Parathyroid adenoma (tissue), 2 donors: ENCODE results near the gene CLIP3.
"Not testable (repeated sequence)": the region's sequence is repeated elsewhere in the genome, so short reads cannot be mapped to it uniquely, and the experiment has no call there.

Experiments
- H2AFZ ChIP-seq: fragments of 300-600 bp; sonication (generic); one replicate; pipeline ENCODE4 v1.7.0; 2017; ENCODE audit warnings: antibody characterized with exemption, mild to moderate bottlenecking
- H3K27ac ChIP-seq: fragments of 300-600 bp; sonication (generic); one replicate; pipeline ENCODE4 v1.7.0; 2017
- H3K27me3 ChIP-seq: fragments of 300-600 bp; sonication (generic); one replicate; pipeline ENCODE4 v1.7.0; 2017; ENCODE audit warnings: low read length; ENCODE audit not compliant: control insufficient read depth, insufficient read depth
- H3K36me3 ChIP-seq: fragments of 300-600 bp; sonication (generic); one replicate; pipeline ENCODE4 v1.7.0; 2017; ENCODE audit warnings: low read length; ENCODE audit not compliant: control insufficient read depth, insufficient read depth
- H3K4me1 ChIP-seq: fragments of 300-600 bp; sonication (generic); one replicate; pipeline ENCODE4 v1.7.0; 2017; ENCODE audit warnings: control low read depth
- H3K4me2 ChIP-seq: fragments of 300-600 bp; sonication (generic); one replicate; pipeline ENCODE4 v1.7.0; 2017; ENCODE audit warnings: low read length
- H3K4me3 ChIP-seq: fragments of 300-600 bp; sonication (generic); one replicate; pipeline ENCODE4 v1.7.0; 2017; ENCODE audit warnings: low read depth, low read length
- H3K79me2 ChIP-seq: fragments of 300-600 bp; sonication (generic); one replicate; pipeline ENCODE4 v1.7.0; 2017; ENCODE audit warnings: control low read depth
- H3K9ac ChIP-seq: fragments of 300-600 bp; sonication (generic); one replicate; pipeline ENCODE4 v1.7.0; 2017; ENCODE audit warnings: mild to moderate bottlenecking
- H3K9me3 ChIP-seq: fragments of 300-600 bp; sonication (generic); one replicate; pipeline ENCODE4 v1.7.0; 2017; ENCODE audit warnings: low read length; ENCODE audit not compliant: control insufficient read depth
- CTCF ChIP-seq: fragments of 300-600 bp; sonication (generic); IDR thresholded peaks from one replicate; pipeline ENCODE4 v1.7.0; 2017; ENCODE audit warnings: antibody characterized with exemption, mild to moderate bottlenecking
- donor health status: primary hyperparathyroidism.

Gene CLIP3

GRCh38 chr19:35987571-35987896 is 45.1 kb downstream of the CLIP3 start:
- H3K4me3 ChIP-seq, result no peak overlapping the region
- no peak overlapping the region for H3K27ac ChIP-seq
- TF ChIP-seq CTCF, result no peak
- H3K79me2 ChIP-seq, result no peaks in the 10 kb centered on the region
- no peaks in the 10 kb centered on the region for H3K36me3 ChIP-seq
- no peaks in the 10 kb centered on the region for H3K4me1 ChIP-seq
- peak overlapping the region; percentile 76 for H2AFZ ChIP-seq
- H3K27me3 ChIP-seq, result no peaks in the 10 kb centered on the region
- H3K9me3 ChIP-seq, result no peaks in the 10 kb centered on the region
- no peak overlapping the region for H3K9ac ChIP-seq
- no peak overlapping the region for H3K4me2 ChIP-seq

GRCh38 chr19:35986664-35987570 is 45.8 kb downstream of the CLIP3 start:
- Histone ChIP-seq H3K27me3 (no peaks in the 10 kb centered on the region), H3K9ac (no peak overlapping the region), H3K4me1 (no peaks in the 10 kb centered on the region), H3K9me3 (no peaks in the 10 kb centered on the region), H3K79me2 (no peaks in the 10 kb centered on the region), H3K36me3 (no peaks in the 10 kb centered on the region), H3K27ac (no peak overlapping the region), H2AFZ (peak overlapping the region; percentile 76), H3K4me3 (no peak overlapping the region), H3K4me2 (peak overlapping the region; percentile 42)
- no peak for TF ChIP-seq CTCF

- no peak overlapping the region for H3K27ac ChIP-seq
- no peak overlapping the region for H3K9ac ChIP-seq
- H3K4me1 ChIP-seq, result no peaks in the 10 kb centered on the region
- no peaks in the 10 kb centered on the region for H3K27me3 ChIP-seq
- no peak for TF ChIP-seq CTCF
- no peaks in the 10 kb centered on the region for H3K36me3 ChIP-seq
- H3K4me2 ChIP-seq, result no peak overlapping the region
- H2AFZ ChIP-seq, result no peak overlapping the region
- no peaks in the 10 kb centered on the region for H3K9me3 ChIP-seq
- no peaks in the 10 kb centered on the region for H3K79me2 ChIP-seq
- no peak overlapping the region for H3K4me3 ChIP-seq
Measured at GRCh38 chr19:35986111-35986510, 46.6 kb downstream of the CLIP3 start.

GRCh38 chr19:35983177-35983576 is 49.5 kb downstream of the CLIP3 start:
- Histone ChIP-seq H3K4me2 (no peak overlapping the region), H3K4me1 (no peaks in the 10 kb centered on the region), H2AFZ (no peak overlapping the region), H3K9me3 (no peaks in the 10 kb centered on the region), H3K27me3 (no peaks in the 10 kb centered on the region), H3K4me3 (no peak overlapping the region), H3K27ac (no peak overlapping the region), H3K9ac (no peak overlapping the region), H3K36me3 (no peaks in the 10 kb centered on the region), H3K79me2 (no peaks in the 10 kb centered on the region)
- TF ChIP-seq CTCF, result no peak

- H3K9ac ChIP-seq, H3K79me2 ChIP-seq, H3K27me3 ChIP-seq, H3K27ac ChIP-seq, H3K4me1 ChIP-seq, H3K4me2 ChIP-seq, H2AFZ ChIP-seq, H3K36me3 ChIP-seq, H3K9me3 ChIP-seq, H3K4me3 ChIP-seq: not testable (repeated sequence)
Measured at GRCh38 chr19:35980997-35981396, 51.7 kb downstream of the CLIP3 start.
